Cardiac muscle cell (in vitro differentiated cells and primary cell): ENCODE measurements around the gene NPR3. TPM values are rescaled to one million over a fixed set of nuclear protein-coding genes. Genes with fewer than 3 reads are reported as not detected.

ENCODE experiments used
- DNase-seq, 2 donors: peaks; one replicate each; pipeline versions ENCODE4 v3.0.0 to v3.0.0-alpha.2; 2010 to 2017; ENCODE audit warnings: low read depth in 1 of 2, low spot score in 1 of 2
- H3K27ac ChIP-seq: fragments of 200-600 bp; sonication (generic); 2 replicates; pipeline ENCODE4 v1.5.1; 2016
- H3K27me3 ChIP-seq: fragments of 200-600 bp; sonication (generic); 2 replicates; pipeline ENCODE4 v1.6.0; 2016; ENCODE audit warnings: control low read depth
- H3K36me3 ChIP-seq: fragments of 200-600 bp; sonication (generic); 2 replicates; pipeline ENCODE4 v1.5.1; 2016; ENCODE audit warnings: control low read depth
- H3K4me1 ChIP-seq: fragments of 200-600 bp; sonication (generic); 2 replicates; pipeline ENCODE4 v1.8.1; 2017; ENCODE audit warnings: low read depth, mild to moderate bottlenecking, mixed run types
- H3K4me3 ChIP-seq: fragments of 200-600 bp; sonication (generic); 2 replicates; pipeline ENCODE4 v1.5.1; 2016; ENCODE audit warnings: mild to moderate bottlenecking
- H3K9me3 ChIP-seq: fragments of 200-600 bp; sonication (generic); 2 replicates; pipeline ENCODE4 v1.5.1; 2017; ENCODE audit warnings: low read depth, mild to moderate bottlenecking, control low read depth
- polyA plus RNA-seq: library from polyadenylated mRNA; unstranded; fragments of >200 nt; fragmentation: Nextera tagmentation; extraction: Ambion mirVana; gene quantifications from 2 replicates; pipeline ENCODE4 v1.2.1, GENCODE V29; 2016
- total RNA-seq: library from RNA; depleted of rRNA; stranded (reverse); fragments of >200 nt; gene quantifications from 2 replicates; pipeline ENCODE4 v1.2.3, GENCODE V29; 2016
- TF ChIP-seq, protein P1 (sequence below): IDR thresholded peaks from 2 replicates; pipeline ENCODE4 v1.5.1; 2012; ENCODE audit warnings: low read depth, mild to moderate bottlenecking, low read length

The NPR3 gene
- total and polyA plus RNA-seq, 2 experiments from 2014 or later: 0.23 to 2.7 TPM

DNA sequence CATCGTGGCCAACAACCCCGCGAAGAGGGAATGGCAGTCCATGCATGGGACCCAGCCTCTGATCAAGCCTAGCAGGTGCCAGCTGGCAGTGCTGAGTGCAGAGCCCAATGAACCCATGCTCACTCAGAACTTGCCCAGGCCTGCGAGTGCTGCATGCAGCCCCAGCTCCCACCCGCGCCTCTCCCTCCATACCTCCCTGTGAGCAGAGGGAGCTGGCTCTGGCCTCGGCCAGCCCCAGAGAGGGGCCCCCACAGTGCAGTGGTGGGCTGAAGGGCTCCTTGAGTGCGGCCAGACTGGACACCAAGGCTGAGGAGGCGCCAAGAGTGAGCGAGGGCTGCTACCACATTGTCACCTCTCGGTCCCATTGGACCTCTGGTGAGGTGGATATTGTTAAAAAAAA is 32.6 kb upstream of the NPR3 start:
- H3K27me3 ChIP-seq: no peaks in the 10 kb centered on the region
- no peak overlapping the region for H3K4me3 ChIP-seq
- no peaks in the 10 kb centered on the region for H3K4me1 ChIP-seq
- TF ChIP-seq, protein P1, sequence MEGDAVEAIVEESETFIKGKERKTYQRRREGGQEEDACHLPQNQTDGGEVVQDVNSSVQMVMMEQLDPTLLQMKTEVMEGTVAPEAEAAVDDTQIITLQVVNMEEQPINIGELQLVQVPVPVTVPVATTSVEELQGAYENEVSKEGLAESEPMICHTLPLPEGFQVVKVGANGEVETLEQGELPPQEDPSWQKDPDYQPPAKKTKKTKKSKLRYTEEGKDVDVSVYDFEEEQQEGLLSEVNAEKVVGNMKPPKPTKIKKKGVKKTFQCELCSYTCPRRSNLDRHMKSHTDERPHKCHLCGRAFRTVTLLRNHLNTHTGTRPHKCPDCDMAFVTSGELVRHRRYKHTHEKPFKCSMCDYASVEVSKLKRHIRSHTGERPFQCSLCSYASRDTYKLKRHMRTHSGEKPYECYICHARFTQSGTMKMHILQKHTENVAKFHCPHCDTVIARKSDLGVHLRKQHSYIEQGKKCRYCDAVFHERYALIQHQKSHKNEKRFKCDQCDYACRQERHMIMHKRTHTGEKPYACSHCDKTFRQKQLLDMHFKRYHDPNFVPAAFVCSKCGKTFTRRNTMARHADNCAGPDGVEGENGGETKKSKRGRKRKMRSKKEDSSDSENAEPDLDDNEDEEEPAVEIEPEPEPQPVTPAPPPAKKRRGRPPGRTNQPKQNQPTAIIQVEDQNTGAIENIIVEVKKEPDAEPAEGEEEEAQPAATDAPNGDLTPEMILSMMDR: no peak
- H3K27ac ChIP-seq: no peak overlapping the region
- no peak for DNase-seq
- no peaks in the 10 kb centered on the region for H3K36me3 ChIP-seq
- H3K9me3 ChIP-seq: no peaks in the 10 kb centered on the region

GRCh38 chr5:32679218-32679617 is 31.9 kb upstream of the NPR3 start:
- Histone ChIP-seq H3K4me1 (no peaks in the 10 kb centered on the region), H3K27me3 (no peaks in the 10 kb centered on the region), H3K27ac (no peak overlapping the region), H3K36me3 (no peaks in the 10 kb centered on the region), H3K4me3 (no peak overlapping the region), H3K9me3 (no peaks in the 10 kb centered on the region)
- no peak for DNase-seq
- TF ChIP-seq, protein P1: no peak

DNA sequence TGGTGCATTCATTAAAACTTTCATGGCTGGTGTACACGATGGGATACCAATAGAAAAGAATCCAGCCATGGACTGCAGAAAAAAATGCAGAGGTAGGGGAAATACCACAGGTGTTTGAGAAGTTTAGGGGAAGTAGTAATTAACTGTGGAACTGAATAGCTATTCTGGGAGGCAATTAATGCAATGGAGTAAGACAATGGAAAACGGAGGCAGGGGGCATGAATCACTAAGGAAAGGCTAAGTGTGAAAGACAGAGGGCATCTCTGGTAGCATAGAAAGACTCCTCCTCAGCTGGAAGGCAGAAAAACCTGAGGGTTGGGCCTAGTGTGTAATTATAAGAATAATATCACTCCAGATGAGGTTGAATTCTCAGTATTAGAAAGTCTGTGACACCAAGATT is 30.9 kb upstream of the NPR3 start:
- TF ChIP-seq, protein P1: no peak
- Histone ChIP-seq H3K27me3 (no peaks in the 10 kb centered on the region), H3K4me1 (no peaks in the 10 kb centered on the region), H3K27ac (no peak overlapping the region), H3K36me3 (no peaks in the 10 kb centered on the region), H3K9me3 (no peaks in the 10 kb centered on the region), H3K4me3 (no peak overlapping the region)
- no peak for DNase-seq

- DNase-seq: no peak
- Histone ChIP-seq H3K27ac (no peak overlapping the region), H3K4me3 (no peak overlapping the region), H3K27me3 (no peaks in the 10 kb centered on the region), H3K36me3 (no peaks in the 10 kb centered on the region), H3K9me3 (no peaks in the 10 kb centered on the region), H3K4me1 (no peaks in the 10 kb centered on the region)
- TF ChIP-seq, protein P1: no peak
Measured at GRCh38 chr5:32683125-32683524, 28.0 kb upstream of the NPR3 start.

DNA sequence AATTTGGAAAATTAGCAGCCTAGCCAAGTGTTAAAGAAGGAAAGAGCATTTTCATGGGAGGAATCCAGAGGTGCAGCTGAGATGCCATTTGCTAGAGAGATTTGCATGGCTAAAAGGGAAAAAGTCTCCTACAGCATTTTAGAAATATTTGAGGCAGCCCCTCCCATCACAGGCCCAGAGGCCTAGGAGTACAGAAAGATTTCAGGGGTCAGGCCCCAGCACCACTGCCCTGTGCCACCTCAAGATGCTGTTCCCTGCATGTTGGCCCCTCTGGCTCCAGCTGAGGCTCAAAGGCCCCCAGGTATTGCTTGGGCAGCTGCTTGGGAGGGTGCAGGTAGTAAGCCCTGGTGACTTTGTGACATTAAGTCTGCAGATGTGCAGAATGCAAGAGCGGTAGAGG is 26.9 kb upstream of the NPR3 start:
- Histone ChIP-seq H3K27me3 (no peaks in the 10 kb centered on the region), H3K4me3 (no peak overlapping the region), H3K27ac (no peak overlapping the region), H3K4me1 (no peaks in the 10 kb centered on the region), H3K36me3 (no peaks in the 10 kb centered on the region), H3K9me3 (no peaks in the 10 kb centered on the region)
- no peak for DNase-seq
- TF ChIP-seq, protein P1: no peak
